T-helper 2 cell treated with Interferon-gamma antibody and Interleukin-4, amounts not matched to agents 100 ng/mL and 5 ng/mL, for 36 hours (primary cell): ENCODE data around the gene SAMHD1. TPM values are rescaled to one million over a fixed set of nuclear protein-coding genes. Genes with fewer than 3 reads are reported as not detected.
"Not testable (repeated sequence)": the region's sequence is repeated elsewhere in the genome, so short reads cannot be mapped to it uniquely, and the experiment has no call there.

ENCODE experiments used
- intact Hi-C: fragments of 100-400 bp; cut with micrococcal nuclease; formaldehyde crosslinking; loops from one replicate; pipeline ENCODE4 v1.15.1; 2023
- total RNA-seq: library from RNA; stranded (reverse); gene quantifications from 2 replicates; pipeline ENCODE4 v1.2.3, GENCODE V29; 2022

SAMHD1 gene
- total RNA-seq, 1 donor from 2014 or later: 338 TPM

- intact Hi-C loops: no loop called here
Observed at GRCh38 chr20:36917943-36918342, 33.6 kb downstream of the SAMHD1 start.

DNA sequence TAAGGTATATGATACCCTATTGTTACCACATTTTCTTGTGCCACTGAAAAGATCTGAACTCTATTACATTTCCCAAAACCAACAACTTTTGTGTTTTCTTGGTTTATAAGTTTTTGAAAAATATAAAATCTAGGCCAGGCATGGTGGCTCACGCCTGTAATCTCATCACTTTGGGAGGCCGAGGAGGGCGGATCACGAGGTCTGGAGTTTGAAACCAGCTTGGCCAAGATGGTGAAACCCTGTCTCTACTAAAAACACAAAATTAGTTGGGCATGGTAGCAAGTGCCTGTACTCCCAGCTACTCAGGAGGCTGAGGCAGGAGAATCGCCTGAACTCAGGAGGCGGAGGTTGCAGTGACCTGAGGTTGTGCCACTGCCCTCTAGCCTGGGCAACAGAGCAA, 34.3 kb downstream of the SAMHD1 start:
- intact Hi-C loops: no loop called here

DNA sequence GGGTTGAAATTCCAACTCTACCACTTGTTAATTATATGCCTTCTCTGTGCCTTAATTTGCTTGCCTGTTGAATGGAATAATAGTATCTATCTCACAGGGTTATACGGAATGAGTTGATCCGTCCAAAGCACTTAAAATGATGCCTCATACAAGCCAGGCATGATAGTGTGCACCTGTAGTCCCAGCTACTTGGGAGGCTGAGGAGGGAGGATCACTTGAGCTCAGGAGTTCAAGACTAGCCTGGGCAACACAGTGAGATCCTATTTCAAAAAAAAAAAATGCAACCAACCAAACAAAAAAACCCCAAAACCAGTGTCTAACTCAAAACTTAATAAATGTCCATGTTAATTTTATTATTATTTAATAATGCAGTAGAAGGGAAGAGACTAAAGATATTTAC, 35.3 kb downstream of the SAMHD1 start:
- intact Hi-C loops: no loop called here

GRCh38 chr20:36908603-36909002, 42.9 kb downstream of the SAMHD1 start:
- intact Hi-C loops: no loop called here

- intact Hi-C loops: not testable (repeated sequence)
Observed at GRCh38 chr20:36906086-36906485, 45.4 kb downstream of the SAMHD1 start.

- intact Hi-C loops: not testable (repeated sequence)
Observed at GRCh38 chr20:36905566-36905965, 45.9 kb downstream of the SAMHD1 start.

- intact Hi-C loops: no loop called here
Observed at GRCh38 chr20:36904690-36905089, 46.8 kb downstream of the SAMHD1 start.

DNA sequence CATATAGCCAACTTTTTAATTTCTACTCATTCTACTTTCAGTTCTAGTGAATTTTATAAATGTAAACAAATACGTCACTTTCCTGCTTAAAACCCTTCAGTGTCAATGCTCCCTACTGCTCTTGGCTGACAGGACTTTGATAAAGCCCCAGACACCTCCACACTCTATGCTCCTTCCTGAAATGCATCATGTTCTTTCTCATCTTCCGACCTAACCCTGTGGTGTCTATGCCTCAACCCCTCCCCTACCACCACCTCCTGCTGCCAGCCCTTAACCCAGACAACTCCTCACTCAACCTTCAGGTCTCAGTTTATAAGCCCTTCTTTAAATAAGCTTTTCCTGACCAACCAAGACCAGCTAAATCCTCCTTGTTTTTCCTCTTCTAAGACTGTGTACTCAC, 56.5 kb downstream of the SAMHD1 start:
- intact Hi-C loops: no loop called here

DNA sequence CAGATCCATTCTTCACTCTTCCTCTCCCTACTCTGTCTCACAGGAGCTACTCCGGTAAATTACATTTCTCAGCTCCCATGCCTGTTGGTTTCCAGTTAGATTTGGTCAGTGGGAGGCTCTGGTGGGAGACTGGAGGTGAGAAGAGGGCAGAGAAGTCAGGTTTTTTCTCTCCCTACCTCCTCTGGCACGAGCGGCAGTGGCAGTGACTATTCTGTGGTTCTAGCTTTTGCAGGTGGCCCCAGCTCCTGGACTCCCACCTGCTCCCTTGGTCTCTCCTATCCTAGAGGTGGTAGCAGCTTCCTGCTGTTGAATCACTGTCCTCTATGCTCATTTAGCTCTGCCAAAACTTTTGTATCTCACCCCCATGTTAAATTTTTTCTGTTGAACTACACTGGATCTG, 57.7 kb downstream of the SAMHD1 start:
- intact Hi-C loops: no loop called here

DNA sequence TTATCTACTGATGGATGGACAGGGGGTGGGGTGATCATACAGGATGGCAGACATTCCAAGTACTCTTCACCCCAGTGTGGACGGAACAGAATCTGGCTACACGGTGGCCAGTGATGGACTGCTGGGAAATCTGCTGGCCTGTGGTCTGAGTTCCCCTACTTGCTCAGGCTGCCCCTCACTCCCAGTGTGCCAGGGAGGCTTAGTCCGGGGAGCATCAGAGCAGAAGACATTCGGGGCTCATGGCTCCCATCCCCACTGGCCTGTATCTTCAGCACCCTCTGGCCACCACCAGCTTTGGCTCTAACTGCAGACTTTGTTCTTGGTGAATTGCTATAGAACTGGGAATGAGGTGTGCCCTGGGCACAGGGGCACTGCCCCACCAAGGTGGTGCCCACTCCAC, 60.3 kb downstream of the SAMHD1 start:
- intact Hi-C loops: no loop called here

DNA sequence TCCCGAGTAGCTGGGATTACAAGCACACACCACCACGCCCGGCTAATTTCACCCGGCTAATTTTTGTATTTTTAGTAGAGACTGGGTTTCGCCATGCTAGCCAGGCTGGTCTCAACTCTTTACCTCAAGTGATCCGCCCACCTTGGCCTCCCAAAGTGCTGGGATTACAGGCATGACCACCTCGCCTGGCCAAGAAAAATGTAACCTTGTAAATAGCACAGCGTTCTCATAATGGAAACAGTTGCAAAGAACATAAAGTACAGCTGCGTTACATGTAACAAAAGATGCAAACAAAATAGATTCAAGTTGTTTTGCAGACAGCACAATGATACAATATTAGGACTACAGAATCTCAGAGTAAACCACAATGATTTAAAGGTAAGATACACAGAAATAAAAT, 60.9 kb downstream of the SAMHD1 start:
- intact Hi-C loops: no loop called here

- intact Hi-C loops: no loop called here
Observed at GRCh38 chr20:36888880-36889516, 62.5 kb downstream of the SAMHD1 start.

DNA sequence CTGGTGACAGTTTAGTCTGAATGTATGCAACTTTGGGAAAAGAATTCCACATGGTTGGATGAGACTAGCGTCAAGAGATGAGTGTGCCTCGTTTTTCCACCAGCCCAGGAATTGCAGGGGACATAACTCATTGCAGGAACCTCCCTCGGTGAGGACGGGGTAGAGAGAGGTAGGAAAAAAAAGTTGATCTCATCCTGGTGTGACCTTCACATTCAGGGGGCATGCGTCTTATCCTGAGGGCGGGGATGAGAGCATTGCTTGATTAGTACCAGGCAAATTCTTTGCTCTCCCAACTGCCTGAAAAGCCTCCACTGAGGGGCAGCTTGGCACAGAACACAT, 63.8 kb downstream of the SAMHD1 start:
- intact Hi-C loops: no loop called here

- intact Hi-C loops: no loop called here
Observed at GRCh38 chr20:36886859-36887751, 64.4 kb downstream of the SAMHD1 start.

DNA sequence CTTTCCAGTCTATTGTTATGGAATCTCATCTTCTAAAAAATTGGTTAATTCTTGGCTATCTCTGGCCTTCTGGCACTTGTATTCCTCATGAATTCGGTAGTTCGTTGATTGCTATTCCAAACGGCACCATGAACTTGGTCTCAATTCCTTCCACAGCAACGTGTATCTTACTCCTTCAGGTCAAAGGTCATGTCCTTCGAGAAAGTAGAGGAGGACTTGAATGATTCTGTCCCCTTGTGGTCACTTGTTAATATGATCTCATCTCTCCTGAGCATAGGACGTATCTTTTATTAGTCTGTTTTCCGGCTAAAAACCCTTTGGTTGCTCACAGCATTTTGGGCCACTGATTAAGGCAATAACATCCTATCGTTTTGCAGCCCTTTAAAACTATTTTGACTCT, 66.2 kb downstream of the SAMHD1 start:
- intact Hi-C loops: no loop called here

GRCh38 chr20:36883977-36884535, 67.5 kb downstream of the SAMHD1 start:
- intact Hi-C loops: no loop called here

DNA sequence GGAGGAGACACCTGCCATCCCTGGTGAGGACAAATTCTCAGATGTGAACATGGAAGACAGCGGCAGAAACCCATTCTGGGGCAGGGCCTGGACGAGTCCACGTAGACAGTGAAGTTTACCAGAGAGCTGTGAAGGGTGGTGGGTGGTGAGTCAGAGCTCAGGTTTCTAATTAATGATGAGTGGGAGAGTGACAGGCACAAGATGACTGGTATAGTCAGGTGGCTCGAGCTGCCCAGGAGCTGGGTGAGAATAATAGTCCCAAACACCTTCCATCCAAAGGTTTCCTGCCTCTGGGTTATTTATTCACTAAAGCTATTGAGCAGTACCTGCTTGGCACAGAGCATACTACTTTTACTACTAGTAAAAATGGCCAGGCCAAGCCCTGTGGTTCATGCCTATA, 69.6 kb downstream of the SAMHD1 start:
- intact Hi-C loops: no loop called here

GRCh38 chr20:36881331-36881730, 70.2 kb downstream of the SAMHD1 start:
- intact Hi-C loops: no loop called here

DNA sequence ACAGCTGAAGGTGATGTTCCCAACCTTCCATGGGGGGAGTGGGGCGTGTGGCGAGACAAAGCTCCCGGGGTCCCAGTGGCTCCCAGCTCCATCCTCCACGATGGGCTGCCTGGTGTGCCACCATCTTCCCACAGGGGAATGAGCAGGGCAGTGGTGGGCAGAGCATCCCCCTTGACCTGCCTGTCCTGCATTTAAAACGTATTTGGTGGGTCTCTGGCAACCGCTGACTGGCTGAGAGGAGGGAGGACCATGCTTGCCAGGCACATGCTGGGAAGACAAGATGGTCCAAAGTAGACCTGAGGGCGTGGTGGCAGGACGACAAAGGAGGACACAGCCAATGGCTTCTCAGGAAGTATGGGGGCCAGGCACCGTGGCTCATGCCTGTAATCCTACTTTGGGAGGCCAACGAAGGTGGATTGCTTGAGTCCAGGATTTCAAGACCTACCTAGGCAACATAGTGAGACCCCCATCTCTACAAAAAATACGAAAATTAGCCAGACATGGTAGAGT, 70.7 kb downstream of the SAMHD1 start:
- intact Hi-C loops: no loop called here

DNA sequence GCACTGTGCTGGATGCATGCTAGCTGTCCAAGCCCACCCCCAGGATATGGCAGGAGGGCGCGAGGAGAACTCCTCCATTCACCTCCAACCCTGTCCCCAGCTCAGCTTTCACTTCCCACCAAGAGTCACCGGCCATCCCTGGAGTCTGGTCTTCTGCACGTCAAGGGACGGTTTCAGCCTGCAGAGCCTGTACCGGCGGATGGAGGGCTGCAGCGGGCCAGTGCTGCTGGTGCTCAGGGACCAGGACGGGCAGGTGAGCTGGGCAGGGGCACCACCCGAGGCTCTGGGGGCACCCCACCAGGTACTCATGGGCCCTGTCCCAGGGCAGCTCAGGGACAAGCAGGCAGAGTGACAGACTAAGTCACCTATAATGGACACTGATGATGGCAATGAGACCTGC, 72.6 kb downstream of the SAMHD1 start:
- intact Hi-C loops: no loop called here

DNA sequence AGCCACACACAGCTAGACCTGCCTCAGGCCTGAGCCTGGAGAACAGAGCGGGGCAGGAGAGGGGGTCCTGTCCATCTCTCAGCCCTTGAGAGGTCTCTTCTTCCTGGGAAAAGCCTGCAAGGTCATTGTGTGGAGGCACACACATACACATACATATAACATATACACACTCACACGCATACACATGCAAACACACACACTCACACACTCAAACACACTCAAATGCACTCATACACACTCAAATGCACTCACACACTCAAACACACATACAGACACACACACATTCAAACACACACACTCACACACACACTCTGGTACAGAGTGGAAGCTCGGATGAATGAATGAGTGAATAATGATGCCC, 75.1 kb downstream of the SAMHD1 start:
- intact Hi-C loops: no loop called here

DNA sequence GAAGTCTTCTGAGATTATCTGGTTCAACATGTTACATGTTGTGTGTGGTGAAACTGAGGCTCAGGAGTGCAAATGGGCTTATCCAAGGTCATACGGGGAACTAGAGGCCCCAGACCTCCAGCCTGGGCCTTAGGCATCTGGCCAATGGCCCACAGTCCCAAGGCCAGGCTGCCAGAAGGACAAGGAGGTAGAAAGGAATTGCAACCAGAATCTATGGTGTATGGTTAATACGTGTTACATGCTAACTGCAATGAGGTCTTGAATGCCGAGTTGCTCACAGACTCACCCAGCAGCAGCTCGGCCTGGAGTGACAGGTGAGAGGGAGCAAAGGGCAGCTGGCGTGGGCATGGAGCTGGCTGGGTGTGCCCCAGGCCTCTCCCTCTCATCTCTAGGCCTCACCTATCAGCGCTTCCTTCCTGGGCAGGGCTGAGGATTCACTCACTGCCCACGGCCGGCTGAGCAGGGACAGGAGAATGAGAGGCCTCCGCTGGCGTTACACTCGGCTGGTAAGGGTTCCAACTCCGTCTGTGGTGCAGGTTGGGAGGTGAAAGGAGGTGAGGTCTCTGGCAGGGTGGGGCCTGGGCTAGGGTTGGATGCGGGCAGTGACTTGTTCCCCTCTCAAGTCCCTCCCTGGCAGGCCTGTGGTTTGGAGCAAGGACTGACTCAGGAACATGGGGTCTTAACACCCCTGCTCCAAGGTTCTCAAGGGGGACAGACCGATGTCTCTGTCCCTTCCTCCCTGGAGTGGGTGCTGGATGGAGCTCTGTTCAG, 75.6 kb downstream of the SAMHD1 start, which contains the start of gene TLDC2:
Gene TLDC2 (plus strand): TSS at position 437 of the 771 bp plus-strand sequence. CDS start 37 bp downstream, at position 474.
- intact Hi-C loops: no loop called here
